ENCODE results near the gene NBPF3.

The NBPF3 gene

GRCh38 chr1:21521717-21522060, 81.8 kb downstream of the NBPF3 start:
- no peak for DNase-seq

- no peak for DNase-seq
These were observed 82.6 kb downstream of the NBPF3 start for GRCh38 chr1:21522525-21523038.

- no peak for DNase-seq
These were observed 83.4 kb downstream of the NBPF3 start for GRCh38 chr1:21523297-21523813.

- DNase-seq = no peak
These were observed 84.3 kb downstream of the NBPF3 start for GRCh38 chr1:21524220-21524619.

- DNase-seq = no peak
These were observed 84.9 kb downstream of the NBPF3 start for GRCh38 chr1:21524686-21525339.

- DNase-seq = no peak
These were observed 85.4 kb downstream of the NBPF3 start for GRCh38 chr1:21525340-21525717.

- no peak for DNase-seq
These were observed 86.5 kb downstream of the NBPF3 start for GRCh38 chr1:21526441-21526840.

- DNase-seq = no peak
These were observed 90.6 kb downstream of the NBPF3 start for GRCh38 chr1:21530368-21531016.

- DNase-seq = no peak
These were observed 91.3 kb downstream of the NBPF3 start for GRCh38 chr1:21531241-21531640.

GRCh38 chr1:21532496-21532895, 92.6 kb downstream of the NBPF3 start:
- no peak for DNase-seq

GRCh38 chr1:21532992-21533534, 93.1 kb downstream of the NBPF3 start:
- DNase-seq = no peak

- no peak for DNase-seq
These were observed 94.2 kb downstream of the NBPF3 start for GRCh38 chr1:21534146-21534545.

Data from NCI-H1417 (cell line).